HG03064 (cell line): ENCODE measurements around the gene TOLLIP.
A peak's percentile ranks its signal among the peaks of the same experiment; 100 is the strongest.
"Not testable (repeated sequence)": the region's sequence is repeated elsewhere in the genome, so short reads cannot be mapped to it uniquely, and the experiment has no call there.

ENCODE experiments used
- ATAC-seq: cut with Tn5 transposase; IDR thresholded peaks from one replicate; pipeline ENCODE4 v1.9.1; 2021; ENCODE audit warnings: low read depth; ENCODE audit not compliant: unreplicated experiment

The TOLLIP gene

DNA sequence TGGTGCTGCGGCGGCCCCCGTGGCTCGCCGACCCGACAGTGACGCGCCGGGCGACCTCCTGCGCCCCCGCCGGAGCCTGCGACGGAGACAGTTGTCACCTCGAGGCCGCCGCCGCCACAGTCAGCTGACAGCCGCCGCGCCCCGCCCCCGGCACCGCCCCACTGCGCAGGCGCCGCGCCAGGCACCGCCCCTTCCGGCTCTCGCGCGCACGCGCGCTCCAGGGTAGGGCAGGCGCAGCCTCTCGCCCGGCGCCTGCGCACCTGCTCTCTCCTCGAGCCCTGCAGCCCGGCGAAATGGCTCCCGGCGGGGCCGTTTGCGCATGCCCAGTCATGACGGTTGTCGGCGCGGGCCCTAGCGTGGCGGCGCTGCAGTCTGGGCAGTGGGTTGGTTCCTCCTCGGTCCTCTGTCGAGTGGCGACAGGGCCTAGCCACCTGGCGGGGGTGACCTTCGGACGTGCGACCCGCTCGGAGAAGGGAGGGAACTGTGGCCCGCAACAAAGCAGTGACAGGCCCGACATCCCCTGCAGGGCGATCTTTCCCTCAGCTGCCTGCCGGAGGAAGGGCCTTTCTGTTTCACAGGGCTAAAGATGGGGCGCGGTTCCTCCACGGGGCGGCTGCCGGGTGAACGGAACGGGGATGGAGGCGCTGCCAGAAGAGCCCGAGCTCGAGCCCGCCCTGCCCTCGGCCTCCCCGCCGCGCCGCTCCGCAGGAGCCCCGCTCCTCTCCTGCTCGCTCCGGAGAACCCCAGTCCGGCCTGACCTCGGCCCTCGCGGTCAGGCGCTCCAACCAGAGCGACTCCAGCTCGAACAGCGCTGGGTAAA is at the start of gene TOLLIP:
Gene TOLLIP, minus strand, starts transcription at position 135 of the 820 bp plus-strand sequence. Its CDS starts 134 bp downstream, at position 1.
- ATAC-seq = peak; percentile 63

DNA sequence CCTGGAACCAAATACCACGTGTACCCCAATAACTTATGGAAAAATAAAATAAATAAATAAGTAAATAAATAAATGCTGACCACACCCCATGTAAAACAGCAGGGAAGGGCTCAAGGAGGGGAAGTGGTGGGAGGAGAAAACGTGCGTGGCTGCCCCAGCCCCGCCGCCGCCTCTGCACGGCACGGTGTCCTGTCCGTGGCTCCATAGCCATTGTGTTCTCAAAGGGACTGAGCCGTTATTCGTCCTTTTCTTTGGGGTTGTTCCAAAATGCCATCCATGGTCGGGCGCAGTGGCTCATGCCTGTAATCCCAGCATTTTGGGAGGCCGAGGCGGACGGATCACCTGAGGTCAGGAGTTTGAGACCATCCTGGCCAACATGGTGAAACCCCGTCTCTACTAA is 49.5 kb upstream of the TOLLIP start:
- ATAC-seq = not testable (repeated sequence)

DNA sequence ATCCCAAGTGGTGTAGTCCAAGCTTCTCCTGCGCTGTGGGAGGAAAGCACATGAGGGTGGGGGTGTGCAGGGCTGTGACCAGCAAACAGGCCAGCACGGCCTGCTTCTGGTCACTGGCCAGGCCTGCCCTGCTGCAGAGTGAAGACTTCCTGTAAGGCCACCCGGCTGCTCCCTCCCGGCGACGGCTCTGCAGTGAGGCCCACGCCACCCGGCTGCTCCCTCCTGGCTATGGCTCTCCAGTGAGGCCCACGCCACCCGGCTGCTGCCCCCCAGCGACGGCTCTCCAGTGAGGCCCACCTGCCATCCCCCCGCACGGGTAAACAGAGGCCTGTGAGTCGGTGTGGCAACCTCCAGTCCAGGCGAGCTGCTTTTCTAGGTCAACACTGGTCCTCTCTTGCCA is 48.9 kb upstream of the TOLLIP start:
- ATAC-seq = no peak

DNA sequence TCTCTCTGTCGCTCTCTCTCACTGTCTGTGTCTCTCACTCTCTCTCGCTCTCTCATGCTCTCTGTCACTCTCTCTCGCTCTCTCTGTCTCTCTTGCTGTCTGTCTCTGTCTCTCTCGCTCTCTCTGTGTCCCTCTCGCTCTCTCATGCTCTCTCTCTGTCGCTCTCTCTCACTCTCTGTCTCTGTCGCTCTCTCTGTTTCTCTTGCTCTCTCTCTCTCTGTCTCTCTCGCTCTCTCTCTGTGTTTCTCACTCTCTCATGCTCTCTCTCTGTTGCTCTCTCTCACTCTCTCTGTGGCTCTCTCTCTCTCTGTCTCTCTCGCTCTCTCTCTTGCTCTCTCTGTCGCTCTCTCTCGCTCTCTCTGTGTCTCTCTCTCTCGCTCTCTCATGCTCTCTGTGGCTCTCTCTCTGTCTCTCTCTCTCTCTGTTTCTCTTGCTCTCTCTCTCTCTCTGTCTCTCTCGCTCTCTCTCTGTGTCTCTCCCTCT is 47.1 kb upstream of the TOLLIP start:
- no peak for ATAC-seq

DNA sequence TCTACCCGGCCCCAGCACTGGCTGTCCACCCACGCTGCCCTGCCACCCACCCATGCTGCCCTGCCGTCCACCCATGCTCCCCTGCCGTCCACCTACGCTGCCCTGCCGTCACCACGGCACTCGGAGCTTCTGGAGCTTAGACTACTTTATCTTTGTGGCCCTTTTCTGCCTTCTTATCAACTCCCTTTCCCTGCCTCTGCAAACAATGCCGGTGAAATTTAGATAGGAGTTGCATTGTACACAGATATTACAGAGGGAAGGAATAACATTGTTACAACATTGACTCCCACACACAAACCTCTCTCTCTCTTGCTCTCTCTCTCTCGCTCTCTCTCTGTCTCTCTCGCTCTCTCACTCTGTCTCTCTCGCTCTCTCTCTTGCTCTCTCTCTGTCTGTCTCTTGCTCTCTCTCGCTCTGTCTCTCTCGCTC is 46.6 kb upstream of the TOLLIP start:
- no peak for ATAC-seq

DNA sequence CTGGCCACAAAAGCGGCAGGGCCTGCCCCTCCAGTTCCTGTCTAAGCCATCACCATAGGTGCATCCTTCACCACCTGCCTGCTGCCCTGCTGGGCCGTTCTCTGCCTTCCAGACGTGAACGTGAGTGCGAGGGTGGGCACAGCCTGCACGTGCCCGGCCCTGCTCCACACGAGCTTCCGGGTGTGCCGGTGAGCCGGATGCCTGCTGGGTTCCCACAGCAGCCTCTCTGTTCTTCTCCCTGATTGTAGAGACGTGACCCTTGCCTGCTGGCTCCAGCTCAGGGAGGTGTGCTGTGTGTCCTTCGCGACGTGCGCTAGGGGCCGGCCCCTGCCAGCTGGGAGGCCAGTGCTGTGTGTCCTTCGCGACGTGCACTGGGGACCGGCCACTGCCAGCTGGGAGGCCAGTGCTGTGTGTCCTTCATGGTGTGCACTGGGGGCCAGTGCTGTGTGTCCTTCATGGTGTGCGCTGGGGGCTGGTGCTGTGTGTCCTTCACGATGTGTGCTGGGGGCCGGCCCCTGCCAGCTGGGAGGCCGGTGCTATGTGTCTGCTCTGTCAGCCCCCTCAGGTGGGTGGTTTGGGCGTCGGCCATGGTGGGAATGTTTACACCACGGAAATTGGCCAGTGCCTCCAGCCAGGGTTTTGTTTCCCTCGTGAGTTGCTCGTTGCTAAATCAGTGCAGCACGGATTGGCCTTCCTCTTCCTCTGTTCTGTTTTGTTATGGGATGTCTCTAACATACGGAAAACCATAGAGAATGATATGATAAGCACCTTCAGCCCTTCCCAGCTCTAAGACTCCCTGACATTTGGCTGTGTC is 44.9 kb upstream of the TOLLIP start:
- ATAC-seq = no peak

DNA sequence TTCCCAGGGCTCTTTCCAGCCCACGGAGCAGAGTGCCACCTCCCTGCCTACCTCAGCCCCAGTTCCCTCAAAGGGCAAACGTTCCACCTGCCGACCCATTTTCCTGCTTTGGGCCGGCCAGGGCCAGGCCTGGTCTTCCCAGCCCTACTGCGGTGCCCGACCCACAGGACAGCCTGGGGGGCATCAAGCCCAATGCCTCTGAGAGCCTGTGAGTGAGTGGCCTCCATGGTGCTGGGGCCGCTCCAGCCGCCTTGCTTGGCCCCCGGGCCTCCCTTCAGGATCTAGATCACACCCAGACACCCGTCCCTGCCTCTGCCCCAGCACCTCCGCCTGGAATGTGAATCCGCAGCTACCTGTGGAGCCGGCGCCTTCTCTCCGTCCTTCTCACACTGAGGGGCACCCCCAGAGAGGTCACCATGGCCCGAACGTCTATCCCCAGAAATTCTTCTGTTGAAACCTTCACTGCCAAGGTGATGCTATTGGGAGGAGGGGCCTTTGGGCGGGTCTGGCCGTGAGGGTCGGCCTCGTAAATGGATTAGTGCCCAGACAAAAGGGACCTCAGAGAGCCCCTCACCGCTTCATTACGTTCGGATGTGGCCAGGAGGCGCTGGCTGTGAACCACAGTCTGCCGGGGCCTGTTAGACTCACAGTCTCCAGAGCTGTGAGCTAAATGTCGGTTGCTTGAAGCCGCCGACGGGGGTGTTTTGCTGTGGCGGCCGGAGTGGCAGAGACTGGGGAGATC is 44.1 kb upstream of the TOLLIP start:
- ATAC-seq = no peak

DNA sequence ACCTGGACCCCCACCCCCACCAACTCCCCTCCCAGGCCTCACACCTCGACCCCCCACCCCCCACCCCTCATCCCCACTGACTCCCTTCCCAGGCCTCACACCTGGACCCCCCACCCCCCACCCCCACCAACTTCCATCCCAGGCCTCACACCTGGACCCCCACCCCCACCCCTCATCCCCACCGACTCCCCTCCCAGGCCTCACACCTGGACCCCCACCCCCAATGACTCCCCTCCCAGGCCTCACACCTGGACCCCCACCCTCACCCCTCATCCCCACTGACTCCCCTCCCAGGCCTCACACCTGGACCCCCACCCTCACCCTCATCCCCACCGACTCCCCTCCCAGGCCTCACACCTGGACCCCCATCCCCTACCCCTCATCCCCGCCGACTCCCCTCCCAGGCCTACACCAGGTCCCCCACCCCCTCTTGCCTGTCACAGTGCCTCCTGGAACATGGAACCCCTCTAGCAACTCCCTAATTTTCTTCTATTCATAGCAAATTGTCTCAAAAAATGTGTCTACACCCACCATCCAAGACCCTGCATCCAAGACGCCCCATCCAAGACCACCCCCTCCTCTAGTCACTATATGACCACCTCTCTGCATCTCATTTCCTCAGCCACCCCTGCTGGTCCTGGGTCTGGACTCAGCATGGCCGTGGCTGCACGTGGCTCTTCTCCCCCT is 43.4 kb upstream of the TOLLIP start:
- no peak for ATAC-seq

DNA sequence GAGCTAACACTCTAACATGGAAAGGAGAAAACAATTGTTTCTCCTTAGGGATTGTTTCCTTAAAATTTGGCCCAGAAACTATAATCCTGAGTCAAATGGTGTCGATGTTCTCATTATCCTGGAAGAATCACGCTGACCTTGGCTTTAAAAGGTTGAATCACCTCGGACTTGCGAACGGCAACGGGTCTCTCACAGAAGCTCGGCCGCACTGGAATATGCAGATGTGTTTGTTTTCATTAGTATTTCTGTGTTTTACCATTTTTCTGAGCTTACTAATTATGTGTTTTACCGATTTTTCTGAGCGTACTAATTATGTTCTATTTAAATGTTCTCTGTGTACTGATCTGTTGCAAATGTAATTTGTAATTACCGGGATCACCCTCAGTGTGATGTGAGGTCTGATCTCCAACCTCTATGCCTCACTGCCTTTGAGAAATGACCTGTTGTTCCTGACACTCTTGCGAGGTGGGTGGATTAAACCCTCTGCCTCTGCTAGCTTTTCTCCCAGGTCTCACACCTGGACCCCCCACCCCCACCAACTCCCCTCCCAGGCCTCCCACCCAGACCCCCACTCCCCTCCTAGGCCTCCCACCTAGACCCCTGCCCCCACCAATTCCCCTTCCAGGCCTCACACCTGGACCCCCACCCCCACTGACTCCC is 42.0 kb upstream of the TOLLIP start:
- no peak for ATAC-seq

DNA sequence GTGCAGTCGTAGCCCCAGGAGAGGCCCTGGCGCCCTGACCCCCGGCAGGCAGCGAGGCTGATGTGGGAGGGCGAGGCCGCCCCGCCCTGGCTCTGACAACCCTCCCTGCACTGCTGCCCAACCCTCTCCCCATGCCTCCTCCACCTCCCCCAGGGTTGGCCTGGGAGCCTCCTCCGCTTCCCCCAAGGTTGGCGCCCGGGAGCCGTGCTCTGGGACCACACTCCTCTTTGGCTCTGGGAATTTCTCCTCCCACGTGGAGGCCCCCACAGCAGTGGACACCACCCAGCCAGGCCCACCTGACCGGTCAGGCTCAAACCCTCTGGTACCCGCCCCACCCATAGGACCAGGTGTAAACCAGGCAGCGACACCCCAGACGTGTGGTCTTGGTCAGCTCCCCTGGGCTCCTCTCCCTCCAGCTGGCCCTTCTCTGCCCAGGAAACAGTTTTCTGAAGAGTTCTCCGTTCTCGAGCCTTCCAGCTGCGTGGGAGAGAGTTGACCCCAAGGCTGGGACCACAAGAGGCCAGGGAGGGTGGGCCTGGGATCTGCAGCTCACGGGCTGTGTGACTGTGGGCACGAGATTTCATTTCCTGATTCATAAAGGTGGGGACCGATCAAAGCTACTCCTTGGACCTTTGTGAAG is 40.8 kb upstream of the TOLLIP start:
- no peak for ATAC-seq

DNA sequence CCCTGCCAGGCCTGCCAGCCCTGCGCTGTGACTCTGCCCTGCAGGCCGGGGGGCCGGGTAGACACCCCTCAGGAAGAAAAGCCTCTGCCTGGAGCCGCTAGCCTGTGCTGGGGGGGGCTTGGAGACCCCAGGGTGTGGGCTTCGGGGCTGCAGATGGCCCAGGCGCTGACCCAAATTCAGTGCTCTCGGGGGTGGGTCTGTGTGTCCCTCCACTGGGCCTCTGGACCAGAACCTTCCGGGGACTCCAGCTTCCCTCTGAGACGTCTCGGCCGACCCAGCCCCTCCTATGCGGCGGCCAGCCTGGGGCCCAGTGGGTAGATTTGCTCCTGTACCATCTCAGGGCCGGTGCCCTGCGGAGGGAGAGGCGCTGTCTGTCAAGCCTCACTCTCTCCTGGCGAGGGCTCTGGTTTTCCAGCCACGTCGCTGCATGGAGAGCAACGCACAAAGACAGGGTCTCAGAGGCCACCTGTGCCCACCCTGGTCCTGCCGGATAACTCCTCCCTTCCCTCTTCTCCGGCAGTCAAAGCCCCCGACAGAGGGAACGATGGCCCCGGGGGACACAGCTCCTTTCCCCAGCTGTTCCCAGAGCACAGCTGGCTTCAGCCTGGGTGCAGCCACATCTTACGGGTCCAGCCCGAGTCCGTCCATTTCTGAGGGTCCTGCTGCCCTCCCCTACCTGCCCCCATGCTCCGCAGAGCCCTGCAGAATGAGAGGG is 40.1 kb upstream of the TOLLIP start:
- no peak for ATAC-seq

DNA sequence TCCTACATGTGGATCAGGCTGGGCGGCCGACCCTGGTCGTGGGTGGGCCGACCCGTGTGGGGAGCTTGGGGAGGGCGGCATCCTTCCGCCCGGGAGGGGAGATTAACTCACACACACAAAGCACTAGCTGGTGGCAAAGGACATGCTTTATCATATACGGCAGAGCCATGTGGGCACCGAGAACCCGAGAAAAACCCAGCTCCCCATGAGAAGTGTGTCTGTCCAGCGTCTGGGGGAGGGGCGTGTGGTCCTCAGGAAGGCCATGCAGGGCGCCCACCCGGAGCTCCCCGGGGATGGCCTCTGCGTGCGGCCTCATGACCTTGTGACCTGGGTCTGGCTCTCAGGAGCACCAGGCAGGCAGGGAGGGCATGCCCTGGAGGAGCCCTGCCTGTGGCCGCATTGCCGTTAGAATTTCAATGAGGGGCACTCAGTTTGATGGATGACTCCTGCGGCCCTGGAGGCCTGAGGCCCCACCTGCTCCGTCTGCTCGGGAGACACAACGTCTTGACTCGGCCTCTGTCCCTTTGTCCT is 39.4 kb upstream of the TOLLIP start:
- ATAC-seq = no peak

DNA sequence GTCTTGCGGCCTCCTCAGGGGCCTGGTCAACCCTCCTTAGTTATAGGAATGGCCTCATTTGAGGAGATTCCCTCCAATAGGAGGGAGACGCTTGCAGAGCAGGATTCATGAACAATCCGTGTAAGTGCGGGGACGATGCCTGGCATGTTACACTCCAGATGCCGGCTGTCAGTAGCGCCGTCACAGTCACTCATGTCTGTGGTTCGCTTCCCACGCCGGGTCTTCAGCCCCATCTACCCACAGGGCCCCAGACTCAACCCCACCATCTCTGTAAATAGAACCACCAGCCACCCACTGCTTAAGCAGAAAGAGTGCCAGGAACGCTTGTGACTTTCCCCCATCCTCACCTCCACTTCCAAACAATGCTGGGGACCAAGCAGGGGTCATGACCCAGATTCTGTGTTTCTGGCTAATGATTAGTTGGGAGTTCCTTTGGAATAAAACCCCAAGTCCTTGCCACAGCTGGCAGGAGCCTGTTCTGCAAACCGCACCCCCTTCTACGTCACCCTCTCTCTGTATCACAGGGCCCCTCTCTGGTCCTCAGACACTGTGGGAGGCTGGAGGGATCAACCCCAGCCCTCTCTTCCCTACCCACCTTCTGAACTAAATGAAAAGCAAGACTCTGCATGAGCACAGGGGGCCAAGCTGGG is 38.8 kb upstream of the TOLLIP start:
- no peak for ATAC-seq

DNA sequence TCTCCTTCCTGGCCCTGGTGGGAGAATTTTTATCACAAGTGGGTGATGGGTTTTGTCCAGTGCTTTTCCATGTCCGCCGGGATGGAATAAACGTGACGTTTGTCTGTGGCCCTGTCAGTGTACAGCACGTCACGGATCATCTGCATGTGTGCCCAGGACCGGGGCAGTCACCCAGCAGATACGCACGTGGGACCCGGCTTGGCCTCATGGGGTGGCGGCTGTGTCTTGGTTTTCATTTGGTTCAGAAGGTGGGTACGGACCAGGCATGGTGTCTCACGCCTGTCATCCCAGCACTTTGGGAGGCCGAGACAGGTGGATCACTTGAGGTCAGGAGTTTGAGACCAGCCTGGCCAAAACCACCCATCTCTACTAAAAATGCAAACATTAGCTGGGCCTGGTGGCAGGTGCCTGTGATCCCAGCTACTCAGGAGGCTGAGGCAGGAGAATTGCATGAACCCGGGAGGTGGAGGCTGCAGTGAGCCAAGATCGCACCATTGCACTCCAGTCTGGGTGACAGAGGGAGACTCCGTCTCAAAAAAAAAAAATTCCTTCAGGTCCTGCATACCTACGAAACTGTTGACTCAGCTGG is 38.1 kb upstream of the TOLLIP start:
- not testable (repeated sequence) for ATAC-seq

DNA sequence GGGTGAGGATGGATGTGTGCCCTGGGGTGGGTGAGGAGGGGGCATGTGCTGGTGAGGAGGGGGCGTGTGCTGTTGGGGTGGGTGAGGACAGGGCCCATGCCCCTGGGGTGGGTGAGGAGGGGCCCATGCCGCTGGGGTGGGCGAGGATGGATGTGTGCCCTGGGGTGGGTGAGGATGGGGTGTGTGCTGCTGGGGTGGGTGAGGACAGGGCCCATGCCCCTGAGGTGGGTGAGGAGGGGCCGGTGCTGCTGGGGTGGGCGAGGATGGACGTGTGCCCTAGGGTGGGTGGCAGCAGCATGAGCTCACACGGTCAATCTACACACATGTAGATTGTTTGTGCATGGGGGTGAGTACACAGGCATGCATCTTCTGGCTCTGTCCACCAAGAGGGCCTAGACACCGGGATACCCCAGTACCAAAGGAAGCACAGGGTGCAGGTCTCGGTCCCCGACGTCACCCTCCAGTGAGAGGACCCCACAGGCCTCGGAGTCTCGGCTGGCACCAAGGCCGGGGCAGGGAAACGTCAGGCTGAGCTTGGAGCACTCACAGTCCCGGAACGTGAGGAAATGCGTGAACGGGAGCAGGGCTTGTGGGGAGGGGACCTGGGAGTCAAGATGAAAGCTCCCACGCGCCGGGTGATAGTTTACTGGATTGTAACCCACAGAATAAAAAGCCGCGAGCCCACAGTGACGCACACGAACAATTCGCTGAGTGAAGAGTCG is 37.4 kb upstream of the TOLLIP start:
- no peak for ATAC-seq

DNA sequence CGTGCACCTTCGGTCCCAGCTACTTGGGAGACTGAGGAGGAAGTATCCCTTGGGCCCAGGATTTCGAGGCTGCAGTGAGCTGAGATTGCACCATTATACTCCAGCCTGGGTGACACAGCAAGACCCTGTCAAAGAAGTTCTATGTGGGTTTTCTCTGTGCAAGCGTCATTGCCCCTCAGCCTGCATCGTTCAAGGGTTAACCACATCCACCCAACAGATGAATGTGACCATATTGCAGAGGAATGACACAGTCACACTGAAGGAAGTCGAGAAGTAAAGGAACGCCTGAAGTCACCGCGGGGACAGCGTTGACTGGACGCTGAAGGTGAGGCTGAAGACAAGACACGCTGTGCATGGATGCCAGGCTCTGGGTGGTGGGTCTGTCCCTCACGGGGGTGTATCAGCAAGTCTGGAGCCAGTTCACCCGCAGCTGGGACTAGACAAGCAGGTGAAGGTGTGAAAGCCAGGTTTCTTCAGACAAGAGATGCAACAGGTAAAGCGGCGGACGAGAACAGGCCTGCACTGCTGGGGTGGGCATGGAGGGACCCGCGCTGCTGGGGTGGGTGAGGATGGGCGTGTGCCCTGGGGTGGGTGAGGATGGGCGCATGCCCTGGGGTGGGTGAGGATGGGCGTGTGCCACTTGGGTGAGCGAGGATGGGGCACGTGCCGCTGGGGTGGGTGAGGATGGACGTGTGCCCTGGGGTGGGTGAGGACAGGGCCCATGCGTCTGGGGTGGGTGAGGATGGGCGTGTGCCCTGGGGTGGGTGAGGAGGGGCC is 36.5 kb upstream of the TOLLIP start:
- no peak for ATAC-seq
